Measurements from ENCODE around the gene GPD1L.
A peak's percentile ranks its signal among the peaks of the same experiment; 100 is the strongest.

Gene GPD1L

DNA sequence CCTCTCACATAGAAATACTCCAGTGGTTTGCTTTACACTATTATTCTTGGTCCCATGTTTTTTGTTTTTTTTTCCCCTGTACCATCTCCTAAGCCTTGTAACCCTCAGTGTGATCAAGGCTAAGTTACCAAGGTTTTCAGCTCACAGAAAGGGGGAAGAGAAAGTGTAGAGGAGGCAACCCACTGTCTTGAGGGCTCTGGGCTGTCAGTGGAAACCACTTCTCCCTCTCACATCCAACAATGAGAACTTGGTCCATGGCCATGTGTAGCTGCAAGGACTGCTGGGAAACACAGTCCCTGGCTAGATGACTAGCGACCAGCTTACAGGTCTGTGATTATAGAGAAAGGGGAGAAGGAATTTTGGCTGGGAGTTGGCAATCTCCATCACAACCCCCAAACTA, 30.3 kb downstream of the GPD1L start:
- DNase-seq (ENCODE audit: low read depth in 2 of 2) = no peak

DNA sequence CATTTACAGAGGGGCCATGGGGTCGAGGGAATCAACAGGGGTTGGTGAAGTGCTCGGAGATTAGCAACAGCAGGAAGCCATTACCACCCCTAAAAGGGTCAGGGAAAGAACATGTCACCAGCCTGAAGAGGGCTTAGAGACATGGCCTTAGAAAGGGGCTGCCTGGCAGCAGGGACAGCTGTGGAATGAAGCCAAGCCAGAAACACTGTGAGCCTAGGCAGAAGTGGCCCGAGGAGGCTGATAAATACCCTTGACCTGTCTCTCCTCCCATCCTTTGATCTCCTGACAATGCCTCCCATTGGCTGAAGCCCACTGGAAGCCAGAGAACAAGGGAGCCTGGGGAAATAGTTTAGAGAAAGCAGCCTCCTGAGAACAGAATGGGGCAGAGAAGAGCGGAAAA, 31.4 kb downstream of the GPD1L start:
- DNase-seq (ENCODE audit: low read depth in 2 of 2) = no peak

DNA sequence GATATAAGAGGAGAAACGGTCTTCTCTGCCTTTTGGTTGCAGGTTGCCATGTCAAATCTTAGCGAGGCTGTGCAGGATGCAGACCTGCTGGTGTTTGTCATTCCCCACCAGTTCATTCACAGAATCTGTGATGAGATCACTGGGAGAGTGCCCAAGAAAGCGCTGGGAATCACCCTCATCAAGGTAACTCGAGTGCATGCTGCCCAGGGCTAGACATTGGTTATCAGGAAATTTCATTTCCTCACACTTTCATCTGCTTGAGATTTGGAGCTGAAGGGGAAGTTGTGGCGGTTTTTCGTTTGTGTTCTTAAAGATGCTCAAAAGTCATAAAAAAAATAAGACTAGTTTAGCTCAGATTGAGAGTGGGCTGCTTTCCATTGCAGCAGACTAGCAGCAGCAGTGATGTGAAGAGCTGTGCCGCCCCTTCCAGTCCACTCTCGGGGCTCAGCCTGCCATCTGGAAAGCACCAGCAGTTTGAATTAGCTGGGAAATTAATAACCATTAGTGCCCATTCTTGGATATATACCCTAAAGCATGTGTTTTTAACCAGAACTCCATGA, 32.2 kb downstream of the GPD1L start:
- DNase-seq (ENCODE audit: low read depth in 2 of 2) = no peak

DNA sequence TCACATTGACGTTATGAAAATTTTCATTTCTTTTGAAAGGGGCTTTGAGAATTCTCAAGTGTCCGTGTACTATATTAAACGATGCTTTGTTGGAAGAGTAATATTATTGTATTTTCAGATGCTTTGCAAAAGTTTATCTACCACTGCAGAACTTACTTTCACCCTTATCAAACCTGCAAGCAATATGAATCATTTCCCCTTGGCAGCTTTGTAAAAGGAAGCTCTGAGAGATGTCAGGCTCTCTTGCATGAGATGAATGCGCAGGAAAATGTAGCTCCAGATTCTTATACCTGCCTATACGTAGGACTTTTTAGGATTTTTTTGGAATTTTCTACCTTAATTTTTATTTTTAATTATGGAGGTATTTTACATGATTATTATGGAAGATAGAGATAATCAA, 34.5 kb downstream of the GPD1L start:
- no peak for DNase-seq (ENCODE audit: low read depth in 2 of 2)

DNA sequence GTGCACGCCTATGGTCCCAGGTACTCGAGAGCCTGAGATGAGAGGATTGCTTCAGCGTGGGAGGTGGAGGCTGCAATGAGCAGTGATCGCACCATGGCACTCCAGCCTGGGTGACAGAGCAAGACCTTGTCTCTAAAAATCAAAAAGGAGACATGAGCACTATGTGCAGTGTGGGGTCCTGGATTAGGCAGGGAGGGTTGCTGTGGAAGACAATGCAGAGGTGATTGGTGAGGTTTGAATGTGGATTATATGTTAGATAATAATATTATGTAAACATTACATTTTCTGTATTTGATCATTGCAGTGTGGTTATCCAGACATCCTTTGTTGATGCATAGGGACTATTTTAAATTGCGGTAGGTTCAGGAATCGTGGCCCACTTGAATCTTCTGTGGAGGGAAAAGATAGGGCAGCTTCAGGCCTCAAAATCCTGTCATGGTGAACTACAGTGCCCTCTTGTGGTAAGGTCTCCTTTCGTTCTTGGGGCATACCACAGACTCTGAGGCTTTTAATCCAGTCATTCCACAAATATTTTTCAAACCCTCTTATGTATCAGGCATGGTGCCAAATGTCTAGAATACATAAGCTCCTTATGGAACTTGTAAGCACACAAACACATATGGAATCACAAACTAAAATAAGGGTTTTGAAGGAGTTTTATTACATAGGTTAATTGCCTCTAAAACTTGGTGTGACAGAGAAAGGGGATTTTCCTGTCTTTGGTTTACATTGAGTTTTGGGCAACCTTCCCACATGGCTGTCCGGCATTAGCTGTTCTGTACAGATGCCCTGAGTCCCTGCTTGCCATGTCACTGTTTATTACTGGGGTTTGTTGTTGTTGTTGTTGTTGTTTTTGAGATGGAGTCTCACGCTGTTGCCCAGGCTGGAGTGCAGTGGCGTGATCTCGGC, 37.7 kb downstream of the GPD1L start:
- DNase-seq (ENCODE audit: low read depth in 2 of 2) = peak; percentile 2 to 10

DNA sequence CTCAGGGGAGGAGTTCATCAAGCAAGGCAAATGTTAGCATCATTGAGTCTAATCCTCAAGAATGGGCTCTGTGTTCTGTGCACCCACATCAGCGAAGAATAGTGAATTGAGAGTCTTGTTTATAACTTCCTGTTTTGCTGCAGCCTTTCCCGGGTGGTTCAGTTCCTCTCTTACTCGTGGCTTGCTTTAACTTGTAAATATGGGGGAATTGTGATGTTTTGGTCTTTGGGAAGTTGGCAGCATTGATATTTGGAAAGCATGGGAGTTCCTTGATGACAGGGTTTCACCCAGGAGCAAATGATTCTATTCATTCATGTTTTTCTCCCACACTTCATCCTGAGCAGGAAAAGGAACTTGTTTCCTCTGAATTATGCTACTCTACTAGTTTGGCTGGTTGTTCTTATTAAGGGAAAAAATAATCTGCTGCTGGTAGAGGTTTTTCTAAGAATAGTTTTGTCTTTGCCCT, 40.4 kb downstream of the GPD1L start:
- DNase-seq (ENCODE audit: low read depth in 2 of 2) = no peak

DNA sequence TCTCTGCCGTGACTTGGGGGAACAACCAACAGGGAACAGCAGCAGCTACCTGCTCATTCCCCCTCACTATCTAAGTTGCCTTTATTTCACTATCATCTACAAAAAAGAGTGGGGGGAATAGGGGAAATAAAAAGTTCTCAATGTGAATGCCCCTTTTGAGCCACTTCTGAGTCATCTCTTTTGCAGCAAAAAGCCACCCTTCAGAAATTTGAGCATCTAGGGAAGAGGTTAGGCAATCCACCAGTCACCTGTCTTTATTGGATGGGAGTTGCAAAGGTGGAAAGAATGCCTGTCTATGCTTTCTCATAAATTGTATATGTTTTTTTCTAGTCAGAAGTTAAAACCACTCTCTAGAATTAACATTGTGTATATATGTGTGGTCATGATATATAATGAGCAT, 41.1 kb downstream of the GPD1L start:
- no peak for DNase-seq (ENCODE audit: low read depth in 2 of 2)

DNA sequence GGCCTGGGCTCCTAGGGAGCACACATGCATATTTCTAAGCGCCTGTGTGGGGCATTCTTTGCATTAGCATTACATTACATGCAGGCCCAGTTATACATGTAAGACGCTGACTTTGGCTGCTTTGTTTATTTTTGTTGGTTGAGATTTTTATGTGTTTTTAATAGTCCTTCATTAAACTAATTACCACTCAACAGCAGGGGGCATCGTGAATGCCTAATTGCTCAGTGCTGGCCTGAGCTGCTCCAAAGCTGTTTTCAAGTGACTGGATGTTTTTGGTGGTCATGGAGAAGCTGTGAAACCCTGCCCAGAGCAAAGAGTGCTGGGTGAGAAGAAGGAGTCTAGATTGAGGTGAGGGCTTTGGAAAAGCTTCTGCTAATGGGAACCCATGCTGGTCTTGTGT, 41.5 kb downstream of the GPD1L start:
- DNase-seq (ENCODE audit: low read depth in 2 of 2) = no peak

DNA sequence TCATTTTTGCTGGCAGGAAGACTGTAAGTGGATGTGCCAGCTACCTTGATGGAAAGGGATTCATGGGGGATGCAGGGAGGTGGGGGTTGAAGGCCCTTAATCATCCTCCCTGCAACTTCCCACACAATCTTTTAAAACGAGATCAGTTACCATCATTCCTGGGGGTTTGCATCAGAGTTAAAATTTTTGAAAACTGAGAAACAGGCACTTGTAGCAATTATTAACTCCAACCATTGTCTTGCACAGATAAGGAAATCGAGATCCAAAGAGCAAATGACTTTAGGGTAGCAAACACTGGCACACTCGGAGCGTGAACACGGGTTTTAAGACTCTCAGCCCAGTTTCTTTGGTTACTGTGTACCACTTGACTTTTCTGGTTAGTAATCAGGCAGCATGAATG, 41.9 kb downstream of the GPD1L start:
- DNase-seq (ENCODE audit: low read depth in 2 of 2) = no peak

DNA sequence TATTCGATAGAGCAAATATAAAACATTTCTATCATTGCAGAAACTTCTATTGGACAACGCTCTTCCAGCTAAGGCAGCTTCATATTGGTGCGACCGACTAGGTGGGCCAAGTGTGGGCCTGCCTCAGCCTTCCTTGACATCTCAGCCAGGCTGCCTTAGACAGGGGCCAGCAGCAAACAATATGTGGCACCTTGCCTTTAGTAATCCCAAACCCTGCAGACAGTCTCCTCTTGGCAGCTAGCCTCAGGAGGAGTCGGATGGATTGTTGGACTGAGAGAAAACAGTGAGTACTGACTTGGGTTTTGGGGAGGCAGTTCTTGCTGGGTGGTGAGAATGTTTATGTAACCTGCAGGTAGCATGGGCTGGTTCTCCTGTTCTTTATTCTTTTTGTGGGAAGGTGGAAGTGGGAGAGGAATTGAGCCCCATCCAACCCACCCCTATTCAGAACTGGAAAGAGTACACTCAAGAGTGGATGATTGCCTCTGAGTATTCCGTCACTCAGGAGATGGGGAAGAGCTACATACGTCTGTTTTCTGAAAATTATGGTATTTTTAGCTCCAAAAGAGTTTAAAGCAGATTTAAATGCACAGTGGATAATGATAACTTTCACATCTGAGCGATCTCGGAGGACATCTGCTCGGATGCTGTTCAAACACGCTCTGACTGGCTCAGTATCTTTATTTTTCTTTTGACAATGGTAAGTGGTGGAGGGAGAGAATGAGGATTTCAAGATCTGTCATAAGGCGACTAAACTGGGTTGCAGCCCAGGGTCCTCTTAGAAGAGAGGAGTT, 47.2 kb downstream of the GPD1L start:
- DNase-seq (ENCODE audit: low read depth in 2 of 2) = no peak

DNA sequence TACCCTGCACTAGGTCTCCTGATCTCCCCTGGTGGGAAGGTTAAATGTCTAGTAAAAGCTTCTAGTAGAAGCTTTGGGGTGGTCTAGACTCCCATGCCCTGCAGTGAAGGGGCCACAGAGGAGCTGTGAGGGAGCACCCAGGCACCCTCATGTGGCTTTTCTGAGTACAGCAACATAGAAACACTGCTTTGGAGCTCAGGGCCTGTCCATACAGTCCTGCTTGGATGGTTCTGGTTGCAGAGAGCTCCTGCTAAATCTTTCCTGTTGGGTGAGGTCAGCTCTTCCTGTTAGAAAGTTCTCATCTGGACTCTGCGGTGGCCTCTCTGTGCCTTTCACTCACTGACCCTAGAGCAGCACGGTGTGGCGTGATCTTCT, 47.8 kb downstream of the GPD1L start:
- DNase-seq (ENCODE audit: low read depth in 2 of 2) = no peak

DNA sequence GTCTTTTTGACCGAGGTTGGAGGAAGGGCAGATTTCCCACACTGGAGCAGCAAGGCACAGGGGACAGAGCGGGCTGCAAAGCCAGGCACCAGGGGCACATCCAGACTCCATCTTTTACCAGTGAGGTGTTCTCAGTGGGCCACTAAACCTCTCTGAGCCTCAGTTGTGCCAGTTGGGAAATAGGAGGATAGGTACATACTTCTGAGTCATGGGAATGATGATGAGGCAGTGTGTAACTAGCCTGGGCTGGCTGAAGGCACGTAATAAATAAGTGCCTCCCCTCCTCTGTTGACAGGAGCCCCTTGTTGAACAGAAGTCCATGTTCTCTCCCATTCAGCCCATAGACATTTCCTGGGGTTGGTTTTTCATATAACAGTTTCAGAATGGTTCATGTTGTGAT, 48.7 kb downstream of the GPD1L start:
- no peak for DNase-seq (ENCODE audit: low read depth in 2 of 2)

DNA sequence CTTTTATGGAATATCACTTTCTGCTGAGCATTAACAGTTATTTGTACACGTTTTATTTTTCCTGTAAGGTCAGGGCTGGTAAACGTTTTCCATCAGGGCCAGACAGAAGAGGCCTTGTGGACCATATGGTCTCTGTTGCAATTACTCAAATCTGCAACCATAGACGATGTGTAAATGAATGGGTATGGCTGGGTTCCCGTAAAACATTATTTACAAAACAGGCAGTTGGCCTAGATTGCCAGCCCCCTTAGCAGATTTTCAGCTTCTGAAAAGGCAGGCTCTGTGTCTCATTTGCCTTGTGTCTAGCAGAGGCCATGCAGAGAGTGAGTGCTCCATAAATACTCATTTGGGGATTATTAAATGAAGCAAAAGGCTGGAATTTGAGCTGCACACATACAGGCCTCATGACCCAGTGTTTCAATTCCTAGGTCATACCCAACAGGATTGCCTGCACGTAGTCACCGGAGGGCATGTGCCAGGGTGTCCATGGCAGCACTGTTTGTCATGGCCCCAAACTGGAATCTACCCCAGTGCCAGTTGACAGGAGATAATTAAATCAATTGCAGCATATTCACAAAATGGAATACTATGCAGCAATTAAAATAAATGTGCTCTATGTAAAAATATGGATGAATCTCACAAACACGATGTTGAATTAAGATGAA, 51.3 kb downstream of the GPD1L start:
- DNase-seq (ENCODE audit: low read depth in 2 of 2) = no peak

DNA sequence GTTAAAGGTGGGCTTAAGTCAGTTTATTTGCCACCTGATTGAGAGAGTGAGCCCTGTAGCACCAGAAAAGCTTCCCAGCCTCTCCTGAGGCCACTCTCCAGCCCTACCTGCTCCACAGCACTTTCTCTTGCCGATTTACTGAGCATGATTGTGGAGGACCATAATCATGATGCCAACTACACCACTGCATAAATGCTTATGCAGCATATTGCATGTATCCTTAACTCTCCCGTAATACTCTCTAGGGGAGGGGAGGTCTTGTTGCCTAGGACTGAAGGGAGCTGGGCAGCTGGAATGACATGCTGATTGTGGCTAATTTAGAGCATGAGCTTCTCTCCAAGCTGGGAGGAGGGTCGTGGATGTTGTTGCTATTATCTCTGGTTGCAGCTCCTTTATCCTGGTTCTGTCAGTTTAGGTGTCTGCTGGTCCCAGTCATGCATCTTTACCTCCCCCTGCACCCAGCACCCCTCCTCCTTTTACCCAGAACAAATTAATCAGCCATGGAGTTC, 54.3 kb downstream of the GPD1L start:
- DNase-seq (ENCODE audit: low read depth in 2 of 2) = no peak

DNA sequence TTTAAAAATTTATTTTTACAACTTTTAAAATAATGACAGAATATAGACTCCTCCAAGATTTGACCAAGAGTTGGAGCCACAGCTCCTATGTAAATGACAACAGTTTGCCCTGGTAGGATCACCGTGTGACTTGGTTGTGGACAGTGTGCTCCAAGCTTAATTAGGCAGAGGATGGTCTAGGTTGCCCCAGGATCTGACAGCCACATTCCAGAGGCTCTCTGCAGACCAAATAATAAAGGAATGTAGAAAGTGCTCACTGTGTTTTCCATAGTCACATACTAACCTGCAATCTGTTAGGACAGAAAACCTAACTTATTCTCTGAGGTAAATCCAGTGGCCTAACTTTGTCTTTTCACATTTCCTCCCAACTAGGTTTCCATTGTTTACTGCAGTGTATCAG, 59.0 kb downstream of the GPD1L start:
- no peak for DNase-seq (ENCODE audit: low read depth in 2 of 2)

DNA sequence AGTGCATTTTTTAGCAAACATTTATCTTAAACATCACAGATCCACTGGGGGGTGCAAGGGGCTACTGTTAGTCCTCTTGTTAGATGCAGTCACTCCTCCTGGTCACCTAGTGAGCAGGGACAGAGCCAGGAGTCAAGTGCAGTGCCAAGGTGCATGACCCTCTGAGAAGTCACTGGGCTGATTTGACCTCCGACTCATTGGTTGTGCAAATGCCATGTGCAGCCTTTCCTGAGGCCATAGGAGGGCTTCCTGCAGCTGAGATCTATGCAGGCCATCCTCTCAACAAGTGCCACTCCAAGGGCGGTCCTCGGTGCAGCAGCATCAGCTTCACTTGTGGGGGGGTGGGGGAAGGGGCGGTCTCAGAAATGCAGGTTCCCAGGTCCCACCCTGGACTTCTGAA, 60.2 kb downstream of the GPD1L start:
- DNase-seq (ENCODE audit: low read depth in 2 of 2) = no peak

DNA sequence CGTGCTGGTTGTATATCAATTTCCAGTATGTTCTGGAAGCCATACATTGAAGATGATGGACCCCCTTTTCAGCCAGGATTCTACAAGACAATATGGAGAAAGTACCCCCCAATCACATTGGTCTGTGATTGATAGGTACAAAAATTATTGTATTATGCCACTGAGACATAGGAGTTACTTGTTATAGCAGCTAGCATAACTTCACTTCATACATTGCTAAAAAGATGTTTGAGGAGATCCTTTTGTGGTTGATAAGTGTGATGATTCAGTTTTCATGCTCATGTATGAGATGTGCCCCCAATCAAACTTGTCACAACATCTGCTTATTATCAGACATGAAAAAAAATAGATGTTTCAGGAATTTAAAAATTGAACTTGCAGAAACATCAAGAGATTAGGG, 66.0 kb downstream of the GPD1L start:
- no peak for DNase-seq (ENCODE audit: low read depth in 2 of 2)

DNA sequence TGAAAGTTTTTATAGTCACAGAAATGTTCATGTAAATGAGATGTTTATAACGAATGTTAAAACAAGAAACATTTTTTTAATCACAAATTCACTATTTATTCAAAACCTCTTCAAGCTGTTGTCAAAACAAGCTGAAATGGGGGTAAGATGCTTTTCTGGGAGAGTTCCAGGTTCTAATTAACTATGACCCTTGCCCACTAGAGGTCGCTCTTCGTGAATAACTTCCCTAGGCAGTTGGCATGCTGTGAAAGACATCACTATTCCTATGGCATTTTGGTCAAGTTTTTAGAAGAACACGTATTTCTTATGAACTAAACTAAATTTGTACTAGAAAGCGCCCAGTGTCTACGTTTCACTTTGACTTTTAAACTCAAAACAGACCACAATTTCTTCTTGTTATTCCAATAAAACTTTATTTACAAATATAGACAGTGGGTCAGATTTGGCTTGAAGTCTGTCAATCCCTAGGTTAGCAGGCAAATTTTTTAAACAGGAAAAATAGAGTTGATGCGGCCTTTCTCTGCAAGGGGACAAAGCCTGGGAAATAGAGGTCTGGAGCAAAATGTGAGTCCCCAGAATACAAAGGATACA, 69.3 kb downstream of the GPD1L start:
- peak; percentile 19 to 24 for DNase-seq (ENCODE audit: low read depth in 2 of 2)

DNA sequence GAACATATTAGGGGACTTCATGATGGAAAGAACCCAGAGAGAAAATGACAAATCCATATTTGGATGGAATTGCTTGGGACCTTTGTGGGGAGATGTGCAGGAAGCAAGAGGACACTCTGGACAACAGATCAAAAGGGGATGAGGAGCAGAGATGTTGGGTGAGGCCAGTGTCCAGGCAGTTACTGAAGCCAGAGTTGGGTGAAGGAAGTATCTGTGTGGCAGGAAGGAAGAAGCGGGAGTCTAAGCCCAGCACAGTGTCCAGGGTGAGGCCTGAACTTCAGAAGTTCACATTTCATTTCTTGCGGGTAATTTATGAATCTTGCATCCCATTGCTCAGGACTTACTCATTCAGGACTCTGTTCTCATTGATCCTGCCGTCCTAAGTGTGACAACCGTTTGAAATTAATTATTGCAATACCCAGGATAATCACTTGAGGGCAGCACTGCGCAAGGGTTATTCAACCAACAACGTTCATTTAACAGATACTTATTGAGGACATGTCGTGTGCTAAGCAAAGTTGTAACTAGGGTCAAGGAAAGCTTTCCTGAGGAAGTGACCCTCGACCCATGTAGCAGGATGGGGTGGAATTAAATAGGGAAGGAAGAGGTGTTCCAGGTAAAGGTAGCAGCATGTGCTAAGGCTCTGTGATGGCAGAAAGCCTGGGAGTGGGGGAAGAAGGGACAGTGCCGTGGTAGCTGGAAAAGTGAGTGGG, 70.7 kb downstream of the GPD1L start:
- peak; percentile 22 to 45 for DNase-seq (ENCODE audit: low read depth in 2 of 2)

DNA sequence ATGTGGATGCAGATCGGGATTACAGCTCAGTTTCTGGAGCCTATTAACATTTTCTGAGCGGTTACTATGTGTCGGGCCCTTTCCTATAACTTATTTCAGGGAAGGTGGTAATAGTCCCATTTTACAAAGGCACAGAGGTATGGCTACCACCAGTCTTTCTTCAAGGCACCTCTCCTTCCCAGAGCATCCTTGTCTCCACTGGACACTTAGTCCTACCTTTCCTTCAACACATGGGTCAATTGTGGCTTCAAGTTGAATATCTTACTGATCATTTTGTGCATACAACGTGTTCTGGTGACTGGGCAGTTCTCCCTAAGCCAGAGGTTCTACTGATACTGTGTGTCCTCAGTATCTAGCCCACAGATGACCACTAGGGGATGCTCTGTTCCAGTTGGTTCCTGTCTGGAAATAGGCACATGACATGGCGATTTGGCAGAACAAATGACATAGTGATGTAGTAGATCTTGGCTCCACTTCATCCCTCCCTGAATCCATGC, 71.3 kb downstream of the GPD1L start:
- peak in 1 of 2 donors; percentile 2 for DNase-seq (ENCODE audit: low read depth in 2 of 2)
